Measurements from ENCODE around the gene LRRC56. TPM values are rescaled to one million over a fixed set of nuclear protein-coding genes. Genes with fewer than 3 reads are reported as not detected.

LRRC56 gene
- total RNA-seq, 4 donors from 2014 or later = 2.3 to 8.4 (median 3.1) TPM

- Histone ChIP-seq H3K4me3 (no peak overlapping the region), H3K36me3 (no peaks in the 10 kb centered on the region), H3K4me1 (peaks cover 0 to 29% (median 24%) of the 10 kb centered on the region in 4 donors), H3K27me3 (peaks cover 2% of the 10 kb centered on the region), H3K9me3 (no peaks in the 10 kb centered on the region), H3K27ac (no peak overlapping the region)
- in situ Hi-C loops (cut with MboI; ENCODE audit: low pct_ligation_motif_present in 1 of 4, low pct_unique_long_range_greater_than_20kb in 1 of 4, low sequenced_read_pairs in 3 of 4) = no loop called here
- WGBS, 2 donors (ENCODE audit: low coverage in 1 of 2) = 91% methylated on average over 14 of the region's 23 CpGs; no CpG with 5 or more reads in 1 of the 2 donors
- TF ChIP-seq POLR2A (IDR thresholded peaks at IDR 0.05) (no peak), EP300 (IDR thresholded peaks at IDR 0.05; ENCODE audit: low read depth) (no peak), CTCF (IDR thresholded peaks at IDR 0.05) (no peak), POLR2AphosphoS5 (IDR thresholded peaks at IDR 0.05) (no peak)
- intact Hi-C loops (cut with DNase I; ENCODE audit: low total_unique reads) = no loop called here
- DNase-seq = no peak
These were observed 3.5 kb downstream of the LRRC56 start for GRCh38 chr11:540583-541432.

- intact Hi-C loops (cut with DNase I; ENCODE audit: low total_unique reads) = no loop called here
- 83% methylated on average over 20 of the region's 20 CpGs; no CpG with 5 or more reads in 1 of the 2 donors for WGBS, 2 donors (ENCODE audit: low coverage in 1 of 2)
- peaks cover 0 to 23% (median 17%) of the 10 kb centered on the region in 4 donors for H3K4me1 ChIP-seq
- H3K9me3 ChIP-seq = no peaks in the 10 kb centered on the region
- in situ Hi-C loops (cut with MboI; ENCODE audit: low pct_ligation_motif_present in 1 of 4, low pct_unique_long_range_greater_than_20kb in 1 of 4, low sequenced_read_pairs in 3 of 4) = no loop called here
- peaks cover 2% of the 10 kb centered on the region for H3K27me3 ChIP-seq
- no peak overlapping the region for H3K27ac ChIP-seq
- H3K4me3 ChIP-seq = no peak overlapping the region
- DNase-seq = no peak
- H3K36me3 ChIP-seq = no peaks in the 10 kb centered on the region
- TF ChIP-seq CTCF (IDR thresholded peaks at IDR 0.05) (no peak), POLR2AphosphoS5 (IDR thresholded peaks at IDR 0.05) (no peak), EP300 (IDR thresholded peaks at IDR 0.05; ENCODE audit: low read depth) (no peak), POLR2A (IDR thresholded peaks at IDR 0.05) (no peak)
These were observed 4.1 kb downstream of the LRRC56 start for GRCh38 chr11:541433-541885.

- peaks cover 0 to 5% (median 1%) of the 10 kb centered on the region in 4 donors for H3K4me1 ChIP-seq
- in situ Hi-C loops (cut with MboI; ENCODE audit: low pct_ligation_motif_present in 1 of 4, low pct_unique_long_range_greater_than_20kb in 1 of 4, low sequenced_read_pairs in 3 of 4) (no loop called here), intact Hi-C loops (cut with DNase I; ENCODE audit: low total_unique reads) (no loop called here)
- TF ChIP-seq CTCF (IDR thresholded peaks at IDR 0.05) (no peak), POLR2AphosphoS5 (IDR thresholded peaks at IDR 0.05) (no peak), EP300 (IDR thresholded peaks at IDR 0.05; ENCODE audit: low read depth) (no peak), POLR2A (IDR thresholded peaks at IDR 0.05) (no peak)
- H3K9me3 ChIP-seq = no peaks in the 10 kb centered on the region
- DNase-seq = no peak
- no peak overlapping the region for H3K4me3 ChIP-seq
- H3K27me3 ChIP-seq = no peaks in the 10 kb centered on the region
- H3K27ac ChIP-seq = no peak overlapping the region
- WGBS, 2 donors (ENCODE audit: low coverage in 1 of 2) = 73% methylated on average over 4 of the region's 5 CpGs; no CpG with 5 or more reads in 1 of the 2 donors
- H3K36me3 ChIP-seq = no peaks in the 10 kb centered on the region
These were observed 7.5 kb downstream of the LRRC56 start for GRCh38 chr11:544817-545166.

GRCh38 chr11:545171-545570, 7.8 kb downstream of the LRRC56 start:
- Histone ChIP-seq H3K27ac (no peak overlapping the region), H3K4me1 (peaks cover 0 to 5% (median 1%) of the 10 kb centered on the region in 4 donors), H3K27me3 (no peaks in the 10 kb centered on the region), H3K4me3 (no peak overlapping the region), H3K36me3 (no peaks in the 10 kb centered on the region), H3K9me3 (no peaks in the 10 kb centered on the region)
- intact Hi-C loops (cut with DNase I; ENCODE audit: low total_unique reads) (no loop called here), in situ Hi-C loops (cut with MboI; ENCODE audit: low pct_ligation_motif_present in 1 of 4, low pct_unique_long_range_greater_than_20kb in 1 of 4, low sequenced_read_pairs in 3 of 4) (no loop called here)
- DNase-seq = no peak
- no peak for TF ChIP-seq POLR2A (IDR thresholded peaks at IDR 0.05)
- 85% methylated on average over 10 of the region's 11 CpGs; no CpG with 5 or more reads in 1 of the 2 donors for WGBS, 2 donors (ENCODE audit: low coverage in 1 of 2)

All from transverse colon (tissue), 4 donors.